A549 treated with dexamethasone at 1 μM for 4 hours (cell line): ENCODE results near the gene ZFAND4. TPM values are rescaled to one million over a fixed set of nuclear protein-coding genes. Genes with fewer than 3 reads are reported as not detected.

Source experiments
- total RNA-seq: library from RNA; stranded (reverse); fragments of 200-300 nt; extraction: Qiagen RNA extraction; gene quantifications from 5 replicates; pipeline ENCODE4 v1.2.3, GENCODE V29; 2022

Gene ZFAND4
- 2.9 to 5.1 TPM (median 4.9 TPM) in 5 replicates for total RNA-seq

GRCh38 chr10:45672181-45673073, at the start of gene ZFAND4:
Gene ZFAND4 (minus strand): TSS chr10:45672772. CDS start chr10:45663725, 9,047 bp downstream.

Other genes starting within 250 kb of the ZFAND4 start
- gene WASHC2C, start 54.5 kb upstream of the ZFAND4 start, total RNA-seq, result 18.1 to 21.6 TPM (median 19.3 TPM) in 5 replicates
- gene AGAP4, start 174.7 kb upstream of the ZFAND4 start, total RNA-seq, result 4.7 to 8.8 TPM (median 7.0 TPM) in 5 replicates